NCI-H82 (cell line): ENCODE measurements around the gene TIPIN.

Source experiments
- DNase-seq: peaks from one replicate; lab custom pipeline; 2025; lab: John Stamatoyannopoulos, UW

Gene TIPIN

GRCh38 chr15:66302489-66303278, 53.8 kb downstream of the TIPIN start:
- DNase-seq: no peak

GRCh38 chr15:66298803-66299251, 57.7 kb downstream of the TIPIN start:
- peak; percentile 71 for DNase-seq

DNA sequence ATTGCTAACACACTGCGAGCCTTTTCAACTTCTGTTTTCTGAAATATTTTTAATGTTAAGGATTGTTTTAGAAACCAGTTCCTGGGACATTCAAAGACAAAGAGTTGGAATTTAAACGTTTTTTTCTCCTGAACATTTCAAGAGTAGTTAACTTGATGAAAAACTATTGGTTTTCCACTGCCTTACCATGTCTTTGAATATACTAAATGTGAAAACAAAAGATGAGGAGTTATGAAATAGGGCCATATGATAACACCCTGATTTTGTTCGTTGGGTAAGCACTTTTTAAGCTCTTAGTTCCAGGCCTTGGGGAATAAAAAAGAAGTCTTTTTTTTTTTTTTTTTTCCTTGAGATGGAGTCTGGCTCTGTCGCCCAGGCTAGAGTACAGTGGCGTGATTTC, 60.3 kb downstream of the TIPIN start:
- DNase-seq: no peak

DNA sequence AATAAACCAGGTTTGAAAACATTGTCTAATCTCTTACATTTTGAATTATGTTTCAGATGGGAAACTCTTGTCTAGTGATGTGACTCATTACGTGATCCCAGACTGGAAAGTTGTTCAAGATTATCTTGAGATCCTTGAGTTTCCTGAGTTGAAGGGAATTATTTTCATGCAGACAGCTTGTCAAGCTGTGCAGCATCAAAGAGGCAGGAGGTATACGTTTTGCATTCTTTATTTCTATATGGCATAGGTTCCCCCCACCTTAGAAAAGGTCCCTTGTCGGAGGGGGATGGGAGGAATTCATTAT, 61.6 kb downstream of the TIPIN start:
- DNase-seq: no peak

- peak; percentile 39 for DNase-seq
Observed at GRCh38 chr15:66294157-66294931, 62.1 kb downstream of the TIPIN start.

DNA sequence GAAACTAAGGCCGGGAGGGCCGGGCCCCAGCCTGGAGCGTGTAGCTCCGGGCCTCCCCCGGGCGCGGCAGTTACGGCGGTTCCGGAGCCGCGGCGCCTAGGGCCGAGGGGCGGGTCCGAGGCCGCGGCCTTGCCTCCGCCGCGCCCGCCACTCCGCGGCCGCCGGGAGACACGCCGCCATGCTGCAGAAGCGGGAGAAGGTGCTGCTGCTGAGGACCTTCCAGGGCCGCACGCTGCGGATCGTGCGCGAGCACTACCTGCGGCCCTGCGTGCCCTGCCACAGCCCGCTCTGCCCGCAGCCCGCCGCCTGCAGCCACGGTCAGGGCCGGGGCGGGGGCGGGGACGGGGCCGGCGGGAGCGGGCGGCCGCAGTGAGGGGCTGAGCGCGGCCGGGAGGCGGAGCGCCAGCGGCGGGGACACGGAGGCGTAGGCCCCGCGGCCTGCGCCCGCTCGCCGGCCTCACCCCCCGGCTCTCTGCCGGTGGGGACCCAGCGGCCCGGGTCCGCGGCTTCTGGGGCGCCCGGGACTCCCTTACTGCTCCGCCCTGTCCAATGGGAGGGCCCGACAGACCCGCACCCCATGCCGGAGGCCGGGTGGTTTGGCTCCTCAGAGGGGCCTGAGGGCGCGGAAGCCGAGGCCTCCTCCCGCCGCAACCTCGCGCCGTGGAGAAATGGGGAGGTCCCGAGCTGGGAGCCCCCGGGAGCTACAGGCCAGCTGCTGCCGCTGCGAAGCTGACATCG, 62.9 kb downstream of the TIPIN start, which contains the start of gene DIS3L:
TSS of gene DIS3L (plus strand) at position 150 of the 738 bp plus-strand sequence. CDS start at position 179, 29 bp downstream.
- DNase-seq: peak; percentile 66

DNA sequence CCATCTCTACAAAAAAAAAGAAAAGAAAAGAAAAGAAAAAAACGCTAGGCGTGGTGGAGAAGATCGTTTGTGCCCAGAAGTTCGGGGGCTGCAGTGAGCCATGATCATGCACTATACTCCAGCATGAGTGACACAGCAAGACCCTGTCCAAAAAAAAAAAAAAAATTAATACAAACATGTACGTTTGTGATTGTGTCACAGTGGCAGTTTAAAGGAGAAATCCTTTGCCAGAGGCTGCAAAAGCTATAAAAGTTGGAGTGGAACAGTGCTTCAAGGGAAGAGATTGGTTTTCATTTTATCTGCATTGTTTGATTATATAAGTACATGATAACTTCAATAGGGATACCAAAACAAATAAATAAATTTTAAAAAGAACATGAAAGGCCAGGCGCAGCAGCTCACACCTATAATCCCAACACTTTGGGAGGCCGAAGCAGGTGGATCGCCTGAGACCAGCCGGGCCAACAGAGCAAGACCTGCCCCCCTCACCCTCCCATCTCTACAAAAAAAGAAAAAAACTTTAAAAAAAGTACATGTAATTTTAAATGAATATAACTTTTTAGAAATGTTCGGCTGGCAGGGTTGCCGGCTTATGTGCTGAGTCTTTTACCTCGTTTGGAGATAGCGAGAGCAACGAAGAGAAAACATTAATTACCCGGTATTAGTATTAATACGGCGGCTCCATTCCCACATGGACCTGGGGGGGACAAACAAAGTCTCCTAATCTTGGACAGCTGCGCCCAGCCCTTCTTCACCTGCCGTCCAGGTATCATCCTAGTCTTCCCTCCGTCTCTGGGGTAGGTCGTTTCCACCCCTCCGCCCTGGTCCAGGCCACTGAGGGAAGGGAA, 63.7 kb downstream of the TIPIN start:
- DNase-seq: no peak

GRCh38 chr15:66291816-66292570, 64.5 kb downstream of the TIPIN start:
- no peak for DNase-seq

- DNase-seq: no peak
Observed at GRCh38 chr15:66290518-66290917, 66.0 kb downstream of the TIPIN start.

- DNase-seq: no peak
Observed at GRCh38 chr15:66290007-66290406, 66.5 kb downstream of the TIPIN start.

GRCh38 chr15:66288551-66289185, 67.8 kb downstream of the TIPIN start:
- no peak for DNase-seq

DNA sequence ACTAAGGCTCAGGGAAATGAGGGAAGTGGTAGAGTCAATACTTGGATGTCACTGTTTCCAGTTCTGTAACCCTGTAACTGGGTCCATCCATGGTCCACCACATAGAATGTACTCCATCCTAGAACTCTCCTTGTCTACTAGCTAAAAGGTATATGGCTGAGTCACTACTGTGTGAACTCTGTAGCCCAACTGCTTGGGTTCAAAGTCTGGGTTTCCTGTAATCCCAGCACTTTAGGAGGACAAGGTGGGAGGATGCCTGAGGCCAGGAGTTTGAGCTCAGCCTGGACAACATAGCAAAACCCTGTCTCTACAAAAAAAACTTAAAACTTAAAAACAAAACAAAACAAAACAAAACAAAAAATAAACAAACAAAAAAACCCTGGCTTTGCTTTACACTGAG, 68.4 kb downstream of the TIPIN start:
- no peak for DNase-seq

GRCh38 chr15:66287461-66288057, 68.9 kb downstream of the TIPIN start:
- peak; percentile 98 for DNase-seq
